ENCODE results near the gene TEX264.
A peak's percentile ranks its signal among the peaks of the same experiment; 100 is the strongest.
"Not testable (repeated sequence)": the region's sequence is repeated elsewhere in the genome, so short reads cannot be mapped to it uniquely, and the experiment has no call there.

TEX264 gene

DNA sequence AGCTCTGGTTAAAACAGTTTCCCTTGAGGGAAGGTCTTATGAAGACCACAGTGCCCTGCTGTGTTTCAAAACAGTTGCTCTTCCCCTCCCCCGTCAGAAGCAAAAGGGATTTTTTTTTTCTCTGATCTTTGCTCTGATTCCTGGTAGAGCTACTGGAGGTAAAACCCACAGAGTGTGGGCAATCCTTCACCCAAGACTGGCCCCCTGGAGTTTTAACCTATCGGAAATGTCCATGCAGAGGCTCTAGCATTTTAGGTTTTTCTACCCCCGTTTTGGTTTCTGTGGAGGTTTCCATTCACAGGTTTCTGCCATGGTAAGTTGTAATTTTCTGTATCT is 63.5 kb downstream of the TEX264 start:
- H3K27ac Mint-ChIP-seq: peak overlapping the region; percentile 11

DNA sequence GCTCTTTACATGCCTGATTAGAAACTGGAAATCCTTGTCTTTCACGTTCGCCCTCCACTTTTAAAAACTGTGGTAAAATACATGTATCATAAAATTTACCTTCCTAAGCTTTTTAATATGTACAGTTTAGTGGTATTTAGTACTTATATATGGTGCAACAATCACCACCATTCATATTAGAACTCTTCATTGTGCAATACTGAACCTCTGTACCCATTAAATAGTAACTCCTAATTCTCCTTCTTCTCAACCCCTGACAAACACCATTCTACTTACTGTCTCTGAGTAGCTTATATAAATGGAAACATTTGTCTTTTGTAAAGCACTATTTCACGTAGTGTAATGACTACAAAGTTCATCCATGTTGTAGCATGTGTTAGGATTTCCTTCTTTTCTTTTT is 64.0 kb downstream of the TEX264 start:
- Mint-ChIP-seq H3K36me3 (no peaks in the 10 kb centered on the region), H3K9me3 (no peaks in the 10 kb centered on the region), H3K27ac (no peak overlapping the region), H3K27me3 (peaks cover 8% of the 10 kb centered on the region), H3K4me1 (peaks cover 14% of the 10 kb centered on the region), H3K4me3 (no peak overlapping the region)

More for the DNA sequence above, 63.5 kb downstream of the TEX264 start:
- no peaks in the 10 kb centered on the region for H3K9me3 Mint-ChIP-seq
- H3K4me1 Mint-ChIP-seq: peaks cover 14% of the 10 kb centered on the region
- H3K36me3 Mint-ChIP-seq: no peaks in the 10 kb centered on the region
- H3K4me3 Mint-ChIP-seq: no peak overlapping the region
- H3K27me3 Mint-ChIP-seq: peaks cover 8% of the 10 kb centered on the region

DNA sequence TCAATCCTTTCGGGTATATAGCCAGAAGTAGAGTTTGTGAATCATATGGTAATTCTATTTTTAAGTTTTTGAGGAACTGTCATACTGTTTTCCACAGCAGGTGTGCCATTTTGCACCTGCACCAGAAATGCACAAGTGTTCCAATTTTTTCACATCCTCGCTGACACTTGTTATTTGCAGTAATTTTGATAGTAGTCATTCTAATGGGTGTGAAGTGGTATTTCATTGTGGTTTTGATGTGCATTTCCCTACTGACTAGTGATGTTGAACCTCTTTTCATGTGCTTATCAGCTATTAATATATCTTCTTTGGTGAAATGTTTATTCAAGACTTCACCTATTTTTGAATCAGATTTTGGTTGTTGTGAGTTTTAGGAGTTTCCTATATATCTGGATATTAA is 64.9 kb downstream of the TEX264 start:
- peaks cover 8% of the 10 kb centered on the region for H3K27me3 Mint-ChIP-seq
- peaks cover 14% of the 10 kb centered on the region for H3K4me1 Mint-ChIP-seq
- H3K4me3 Mint-ChIP-seq: no peak overlapping the region
- H3K9me3 Mint-ChIP-seq: no peaks in the 10 kb centered on the region
- no peaks in the 10 kb centered on the region for H3K36me3 Mint-ChIP-seq
- H3K27ac Mint-ChIP-seq: no peak overlapping the region

DNA sequence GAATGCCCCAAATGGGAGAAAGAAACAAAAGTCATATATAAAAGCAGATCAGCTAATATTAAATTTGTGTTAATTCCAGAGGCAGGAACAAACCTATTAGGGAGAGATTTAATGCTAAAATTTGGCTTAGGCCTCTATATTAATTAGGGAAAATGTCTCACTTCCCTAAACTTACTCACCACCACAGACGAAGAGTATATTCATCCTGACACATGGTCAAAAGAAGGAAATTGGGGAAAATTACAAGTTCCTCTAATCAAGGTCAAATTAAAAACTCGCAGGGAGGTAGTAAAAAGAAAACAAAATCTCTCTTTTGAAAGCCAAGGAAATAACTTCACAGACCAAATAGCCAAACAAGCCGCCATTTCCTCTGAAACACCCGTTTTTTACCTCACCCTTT is 68.1 kb downstream of the TEX264 start:
- H3K27me3 Mint-ChIP-seq: peaks cover 7% of the 10 kb centered on the region
- no peak overlapping the region for H3K4me3 Mint-ChIP-seq
- H3K9me3 Mint-ChIP-seq: no peaks in the 10 kb centered on the region
- H3K27ac Mint-ChIP-seq: no peak overlapping the region
- no peaks in the 10 kb centered on the region for H3K36me3 Mint-ChIP-seq
- peaks cover 12% of the 10 kb centered on the region for H3K4me1 Mint-ChIP-seq

DNA sequence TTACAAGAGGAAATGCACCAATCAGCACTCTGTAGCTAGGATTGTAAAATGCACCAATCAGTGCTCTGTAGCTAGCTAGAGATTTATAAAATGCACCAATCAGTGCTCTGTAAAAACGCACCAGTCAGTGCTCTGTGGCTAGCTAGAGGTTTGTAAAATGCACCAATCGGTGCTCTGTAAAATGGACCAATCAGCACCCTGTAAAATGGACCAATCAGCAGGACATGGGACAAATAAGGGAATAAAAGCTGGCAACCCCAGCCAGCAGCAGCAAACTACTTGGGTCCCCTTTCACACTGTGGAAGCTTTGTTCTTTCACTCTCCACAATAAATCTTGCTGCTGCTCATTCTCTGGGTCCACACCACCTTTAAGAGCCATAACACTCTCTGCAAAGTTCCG is 71.3 kb downstream of the TEX264 start:
- H3K36me3 Mint-ChIP-seq, H3K27ac Mint-ChIP-seq, H3K9me3 Mint-ChIP-seq, H3K4me1 Mint-ChIP-seq, H3K4me3 Mint-ChIP-seq, H3K27me3 Mint-ChIP-seq: not testable (repeated sequence)

DNA sequence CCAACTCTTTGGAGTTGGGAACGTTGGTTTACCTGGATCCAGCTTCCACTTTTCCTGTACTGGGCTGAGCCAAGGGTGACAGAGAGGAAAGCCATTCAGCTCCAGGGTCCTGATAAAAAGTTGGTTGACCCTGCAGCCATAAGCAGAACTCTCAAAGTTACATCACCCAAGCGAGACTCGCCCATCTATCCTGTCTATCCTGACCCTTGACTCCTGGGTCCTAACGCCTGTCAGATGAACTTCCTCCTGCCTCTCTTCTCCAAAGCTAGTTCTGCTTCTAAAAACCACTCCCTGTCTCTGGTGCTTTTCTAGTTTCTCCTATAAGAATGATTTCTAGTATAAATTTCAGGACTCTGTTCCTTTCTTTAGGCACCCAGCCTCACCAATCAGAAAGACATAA is 71.9 kb downstream of the TEX264 start:
- not testable (repeated sequence) for H3K36me3 Mint-ChIP-seq, H3K27me3 Mint-ChIP-seq, H3K4me1 Mint-ChIP-seq, H3K9me3 Mint-ChIP-seq, H3K27ac Mint-ChIP-seq, H3K4me3 Mint-ChIP-seq

DNA sequence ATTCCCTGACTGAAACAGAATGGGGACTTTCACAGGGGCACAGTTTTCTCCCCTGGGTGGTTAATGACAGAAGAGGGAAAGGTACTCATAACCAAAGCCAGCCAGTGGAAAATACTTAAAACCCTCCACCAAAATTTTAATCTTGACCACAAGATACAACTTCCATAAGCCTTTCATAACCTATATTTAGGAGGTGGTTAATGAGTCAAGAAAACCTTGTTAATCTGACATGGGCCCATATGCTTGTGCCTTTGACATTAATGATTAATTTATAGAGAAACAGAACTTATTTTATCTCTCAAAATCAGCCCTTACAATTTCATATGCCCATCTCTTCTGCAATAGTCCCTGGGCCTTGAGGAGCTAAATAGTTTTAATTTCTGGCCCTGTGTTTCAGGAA is 76.8 kb downstream of the TEX264 start:
- H3K4me1 Mint-ChIP-seq: peaks cover 10% of the 10 kb centered on the region
- no peaks in the 10 kb centered on the region for H3K36me3 Mint-ChIP-seq
- H3K27ac Mint-ChIP-seq: no peak overlapping the region
- H3K27me3 Mint-ChIP-seq: no peaks in the 10 kb centered on the region
- no peak overlapping the region for H3K4me3 Mint-ChIP-seq
- no peaks in the 10 kb centered on the region for H3K9me3 Mint-ChIP-seq

DNA sequence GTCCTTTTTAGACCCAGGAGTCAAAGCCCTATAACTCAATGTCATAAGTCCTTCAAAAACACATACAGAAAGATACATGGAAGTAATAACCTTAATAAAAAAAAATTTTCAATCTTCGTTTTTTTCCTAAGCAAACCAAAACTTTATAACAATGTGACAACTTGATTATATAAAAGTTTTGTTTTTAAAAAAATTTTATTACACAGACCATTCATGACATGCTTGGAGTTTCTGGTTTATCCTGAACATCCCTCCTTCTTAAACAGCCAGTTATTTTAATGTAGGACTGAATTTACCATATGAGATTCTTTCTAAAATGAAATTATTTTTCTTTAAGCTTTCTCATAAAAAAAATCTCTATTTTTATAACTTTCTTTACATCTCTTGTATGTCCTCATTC is 77.3 kb downstream of the TEX264 start:
- Mint-ChIP-seq H3K4me3 (no peak overlapping the region), H3K27me3 (no peaks in the 10 kb centered on the region), H3K36me3 (no peaks in the 10 kb centered on the region), H3K27ac (no peak overlapping the region), H3K9me3 (no peaks in the 10 kb centered on the region), H3K4me1 (peaks cover 10% of the 10 kb centered on the region)

DNA sequence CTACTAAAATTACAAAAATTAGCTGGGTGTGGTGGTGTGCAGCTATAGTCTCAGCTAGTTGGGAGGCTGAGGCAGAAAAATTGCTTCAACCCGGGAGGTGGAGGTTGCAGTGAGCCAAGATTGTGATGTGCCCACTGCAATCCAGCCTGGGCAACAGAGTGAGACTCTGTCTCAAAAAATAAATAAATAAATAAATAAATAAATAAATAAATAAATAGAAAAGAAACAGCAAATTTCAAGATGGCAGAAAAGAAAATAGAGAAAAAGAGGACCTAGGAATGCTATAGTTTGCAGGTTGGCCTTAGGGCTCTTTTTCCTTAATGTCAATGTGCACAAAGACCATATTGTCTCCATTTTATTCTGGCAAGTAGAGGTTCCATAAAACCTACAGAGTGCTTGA is 79.8 kb downstream of the TEX264 start:
- no peak overlapping the region for H3K27ac Mint-ChIP-seq
- no peaks in the 10 kb centered on the region for H3K36me3 Mint-ChIP-seq
- no peaks in the 10 kb centered on the region for H3K9me3 Mint-ChIP-seq
- H3K4me3 Mint-ChIP-seq: no peak overlapping the region
- peaks cover 10% of the 10 kb centered on the region for H3K4me1 Mint-ChIP-seq
- H3K27me3 Mint-ChIP-seq: no peaks in the 10 kb centered on the region

DNA sequence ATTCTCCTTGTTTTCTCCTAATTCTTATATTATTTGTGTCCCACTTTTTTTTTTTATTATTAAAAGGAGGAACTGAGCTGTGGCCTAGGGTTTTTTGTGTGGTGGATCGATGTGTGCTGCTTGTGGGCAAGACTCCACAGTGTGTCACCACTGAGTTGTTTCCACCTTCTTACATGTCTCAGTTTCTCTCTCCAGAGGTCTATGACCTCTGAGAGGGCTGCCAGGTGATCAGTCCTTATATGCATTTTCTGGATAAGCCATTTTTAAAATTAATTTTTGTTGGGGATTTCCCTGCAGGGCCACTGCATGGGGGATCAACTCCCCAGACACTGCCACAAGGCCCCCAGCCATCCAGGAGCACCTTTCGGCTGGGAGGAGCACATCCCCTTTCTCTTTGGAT is 80.2 kb downstream of the TEX264 start:
- H3K4me3 Mint-ChIP-seq: no peak overlapping the region
- H3K4me1 Mint-ChIP-seq: peaks cover 10% of the 10 kb centered on the region
- H3K27me3 Mint-ChIP-seq: no peaks in the 10 kb centered on the region
- peaks cover 2% of the 10 kb centered on the region for H3K36me3 Mint-ChIP-seq
- peaks cover 4% of the 10 kb centered on the region for H3K9me3 Mint-ChIP-seq
- no peak overlapping the region for H3K27ac Mint-ChIP-seq
